Islet of Langerhans (tissue), 1 donor: ENCODE data around the gene ULK4.
"Not testable (repeated sequence)": the region's sequence is repeated elsewhere in the genome, so short reads cannot be mapped to it uniquely, and the experiment has no call there.

Source experiments
- FAIRE-seq: peaks from one replicate; lab custom pipeline; 2011; peaks lifted over from hg19 to GRCh38; lab: Jason Lieb, UNC

The ULK4 gene

DNA sequence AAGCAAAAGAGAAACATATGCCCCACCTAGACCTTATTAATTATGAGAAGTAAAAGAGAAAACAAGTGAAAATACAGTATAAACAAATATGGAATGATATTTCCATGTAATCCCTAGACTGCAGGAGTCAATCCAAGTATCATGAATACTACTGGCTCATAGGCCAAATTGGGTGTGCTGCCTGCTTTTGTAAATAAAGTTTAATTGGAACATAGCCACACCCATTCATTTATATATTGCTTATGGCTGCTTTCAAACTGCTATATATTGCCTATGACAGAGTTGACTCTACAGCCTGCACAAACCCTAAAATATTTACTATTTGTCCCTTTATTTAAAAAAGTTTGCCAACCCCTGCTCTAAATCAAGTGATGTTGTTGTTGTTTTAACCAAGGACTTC is 5.3 kb downstream of the ULK4 start:
- FAIRE-seq, result no peak

GRCh38 chr3:41955192-41955591 is 6.7 kb downstream of the ULK4 start:
- no peak for FAIRE-seq

DNA sequence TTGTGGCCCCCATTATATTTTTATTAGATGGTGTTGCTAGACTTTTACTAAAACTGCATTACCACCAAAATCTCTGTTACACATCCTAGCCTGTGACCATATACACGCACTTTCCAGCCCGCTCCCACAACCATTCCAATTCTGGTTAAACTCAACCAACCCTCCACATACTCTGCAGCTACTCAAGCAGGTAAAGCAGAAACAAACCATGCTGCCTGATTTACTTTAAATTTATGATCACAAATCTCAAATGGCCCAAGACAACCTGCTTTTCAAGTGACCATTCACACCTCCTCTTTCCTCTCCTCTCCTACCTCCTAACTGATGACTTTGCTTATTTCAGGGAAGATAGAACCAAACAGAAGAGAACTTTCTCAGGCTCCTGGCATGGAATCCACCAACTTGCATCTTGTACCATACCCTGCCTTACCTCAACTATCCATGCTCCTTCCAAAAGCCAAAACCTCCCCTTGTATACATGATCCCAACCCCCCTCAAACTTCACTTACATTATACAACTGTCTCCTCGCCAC is 18.5 kb downstream of the ULK4 start:
- FAIRE-seq, result no peak

GRCh38 chr3:41940393-41940792 is 21.5 kb downstream of the ULK4 start:
- FAIRE-seq, result no peak

DNA sequence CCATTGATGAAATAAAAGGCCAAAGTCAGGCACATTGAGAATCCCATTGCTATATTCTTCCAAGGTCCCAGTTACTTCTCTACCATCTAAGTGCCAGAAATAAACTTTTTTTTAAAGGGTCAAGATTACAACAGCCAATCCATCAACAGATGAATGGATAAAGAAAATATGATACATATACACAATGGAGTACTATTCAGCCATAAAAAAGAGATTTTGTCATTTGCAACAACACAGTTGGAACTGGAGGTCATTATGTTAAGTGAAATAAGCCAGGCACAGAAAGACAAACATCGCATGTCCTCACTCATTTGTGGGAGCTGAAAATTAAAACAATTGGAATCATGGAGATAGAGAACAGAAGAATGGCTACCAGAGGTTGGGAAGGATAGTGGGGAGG is 25.5 kb downstream of the ULK4 start:
- no peak for FAIRE-seq

DNA sequence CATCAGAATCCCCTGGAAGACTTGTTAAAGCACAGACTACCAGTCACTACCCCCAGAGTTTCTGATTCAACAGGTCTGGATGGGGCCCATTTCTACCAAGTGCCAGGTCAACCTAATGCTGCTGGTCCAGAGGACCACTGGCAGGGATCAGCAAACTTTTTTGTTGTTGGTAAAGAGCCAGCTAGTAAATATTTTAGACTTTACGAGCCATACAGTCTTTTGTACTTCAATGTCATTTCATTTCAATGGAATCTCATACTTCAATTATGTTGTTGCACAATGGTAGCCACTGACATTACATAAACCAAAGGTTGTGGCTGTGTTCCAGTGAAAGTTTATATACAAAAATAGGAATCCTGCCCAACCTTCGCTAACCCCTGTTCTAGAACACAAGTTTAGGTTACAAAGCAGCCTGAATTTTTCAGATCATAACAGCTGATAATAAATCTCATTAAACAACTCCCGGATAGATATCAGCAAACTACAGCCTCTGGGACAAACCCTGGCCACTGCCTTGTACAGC is 28.7 kb downstream of the ULK4 start:
- no peak for FAIRE-seq

DNA sequence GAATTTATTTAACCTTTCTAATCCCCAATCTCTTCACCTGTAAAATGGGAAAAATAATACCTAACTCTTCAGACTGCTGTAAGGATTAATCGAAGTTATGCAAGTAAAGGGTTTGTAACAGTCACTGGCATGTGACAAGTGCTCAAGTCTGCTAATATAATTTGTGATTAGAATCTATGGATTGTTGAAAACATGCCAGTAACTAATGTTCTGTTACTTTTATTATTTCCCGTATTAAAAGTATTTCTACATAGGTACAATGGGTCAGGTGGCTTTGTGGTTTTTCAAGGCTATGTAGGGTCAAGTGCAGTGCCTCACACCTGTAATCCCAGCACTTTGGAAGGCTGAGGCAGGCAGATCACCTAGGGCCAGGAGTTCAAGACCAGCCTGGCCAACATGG is 29.4 kb downstream of the ULK4 start:
- FAIRE-seq, result no peak

DNA sequence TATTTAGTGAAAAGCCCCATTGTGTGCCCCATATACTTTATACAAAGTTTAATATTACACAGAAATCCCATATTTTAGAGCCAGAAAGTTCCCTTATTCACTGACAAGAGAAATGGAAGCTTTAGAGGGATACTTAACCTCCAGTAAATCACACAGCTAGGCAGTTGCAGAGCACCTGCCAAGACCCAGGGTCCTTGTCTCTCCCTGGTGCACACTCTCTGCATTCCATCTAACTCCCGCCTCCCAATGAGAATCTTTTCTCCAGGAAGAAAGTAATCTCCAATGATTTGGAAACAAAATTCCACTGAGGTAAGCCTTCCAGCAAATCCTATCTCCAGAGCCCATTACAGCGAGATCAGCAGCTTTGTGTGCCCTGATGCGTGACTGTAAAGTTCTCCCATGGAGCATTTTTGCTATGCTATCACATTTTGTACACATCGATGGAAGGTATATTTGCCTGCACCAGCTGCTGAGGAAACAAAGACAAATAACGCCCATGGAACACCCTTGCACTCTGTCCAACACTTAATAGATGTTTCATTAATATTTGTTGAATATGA is 41.4 kb downstream of the ULK4 start:
- no peak for FAIRE-seq

GRCh38 chr3:41915353-41915752 is 46.5 kb downstream of the ULK4 start:
- FAIRE-seq, result peak; percentile 21

DNA sequence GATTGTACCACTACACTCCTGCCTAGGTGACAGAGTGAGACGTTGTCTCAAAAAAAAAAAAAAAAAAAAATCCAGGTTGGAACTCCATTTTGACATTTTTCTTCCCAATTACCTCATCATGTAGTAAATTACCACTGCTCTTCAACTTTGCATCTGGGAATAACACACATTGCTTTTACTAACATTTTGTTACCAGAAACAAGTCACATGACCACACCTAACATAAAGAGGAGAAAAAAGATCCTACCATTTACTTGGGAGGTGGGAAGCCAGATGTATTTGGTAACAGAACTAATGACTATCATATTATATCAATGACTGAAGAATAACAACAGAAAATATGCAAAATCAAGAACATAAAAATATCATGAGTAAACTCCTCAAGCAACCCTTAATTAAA is 49.6 kb downstream of the ULK4 start:
- FAIRE-seq, result no peak

DNA sequence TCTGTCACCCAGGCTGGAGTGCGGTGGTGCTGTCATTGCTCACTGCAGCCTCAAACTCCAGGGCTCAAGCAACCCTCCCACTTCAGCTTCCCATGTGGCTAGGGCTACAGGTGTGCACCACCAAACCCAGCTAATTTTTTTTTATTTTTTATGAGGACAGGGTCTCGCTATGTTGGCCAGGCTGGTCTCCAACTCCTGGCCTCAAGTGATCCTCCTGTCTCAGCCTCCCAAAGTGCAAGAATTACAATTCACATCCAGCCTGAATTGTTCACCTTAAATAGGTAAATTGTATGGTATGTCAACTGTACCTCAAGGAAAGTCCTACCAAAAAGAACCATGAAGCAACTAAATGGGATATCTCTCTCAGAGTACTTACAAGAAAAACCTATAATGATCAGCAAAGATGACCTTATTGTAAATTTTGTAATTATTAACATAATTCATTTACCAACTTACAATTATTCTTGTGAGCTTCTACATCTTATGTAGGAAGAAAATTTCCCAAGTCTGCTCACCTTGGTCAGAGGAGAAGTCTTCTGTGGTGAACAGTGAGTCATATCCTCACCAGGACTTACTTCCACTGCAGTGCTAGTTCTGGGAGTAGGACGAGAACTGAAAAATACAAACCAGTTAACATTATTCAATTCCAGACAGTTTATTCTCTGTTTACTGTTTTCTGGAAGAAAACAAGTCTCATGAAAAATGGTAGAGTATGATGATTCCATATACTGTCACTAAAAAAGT is 54.4 kb downstream of the ULK4 start:
- FAIRE-seq, result peak; percentile 47

DNA sequence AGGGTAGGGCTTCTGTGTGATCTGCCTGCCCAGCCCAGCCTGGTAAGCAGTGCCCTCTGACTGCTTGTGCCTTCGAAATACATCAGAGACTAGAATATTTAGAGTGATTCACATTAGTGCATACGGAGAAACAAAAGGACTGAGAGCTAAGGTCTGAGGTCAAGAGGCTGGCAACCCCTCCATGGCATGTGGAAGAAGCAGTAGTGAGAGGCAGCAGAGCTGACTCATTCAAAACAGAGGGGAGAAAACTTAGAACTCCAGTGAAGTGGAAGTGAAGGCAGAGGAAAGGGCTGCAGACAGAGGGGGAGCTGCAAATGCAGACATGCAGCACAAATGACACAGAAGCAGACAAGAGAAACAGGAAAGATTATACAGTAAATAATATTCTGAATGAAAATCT is 61.6 kb downstream of the ULK4 start:
- no peak for FAIRE-seq

DNA sequence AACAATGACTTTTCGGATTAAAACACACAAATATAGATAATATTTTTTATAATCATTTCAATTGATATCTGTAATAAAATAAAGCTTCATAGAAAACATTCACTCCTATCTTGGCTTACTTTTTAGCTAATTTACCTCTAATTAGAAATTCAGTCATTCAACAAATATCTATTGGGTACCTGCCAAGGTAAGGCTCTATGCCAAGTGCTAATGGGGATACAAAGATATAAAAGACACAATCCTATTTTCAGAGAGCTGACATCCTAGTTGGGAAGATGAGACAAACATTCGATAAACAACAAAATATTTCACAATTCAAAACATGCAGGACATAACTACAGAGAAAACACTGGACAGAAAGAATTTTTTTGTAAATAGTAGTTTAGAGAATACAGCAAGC is 63.3 kb downstream of the ULK4 start:
- peak; percentile 87 for FAIRE-seq

GRCh38 chr3:41893977-41894376 is 67.9 kb downstream of the ULK4 start:
- peak; percentile 97 for FAIRE-seq

DNA sequence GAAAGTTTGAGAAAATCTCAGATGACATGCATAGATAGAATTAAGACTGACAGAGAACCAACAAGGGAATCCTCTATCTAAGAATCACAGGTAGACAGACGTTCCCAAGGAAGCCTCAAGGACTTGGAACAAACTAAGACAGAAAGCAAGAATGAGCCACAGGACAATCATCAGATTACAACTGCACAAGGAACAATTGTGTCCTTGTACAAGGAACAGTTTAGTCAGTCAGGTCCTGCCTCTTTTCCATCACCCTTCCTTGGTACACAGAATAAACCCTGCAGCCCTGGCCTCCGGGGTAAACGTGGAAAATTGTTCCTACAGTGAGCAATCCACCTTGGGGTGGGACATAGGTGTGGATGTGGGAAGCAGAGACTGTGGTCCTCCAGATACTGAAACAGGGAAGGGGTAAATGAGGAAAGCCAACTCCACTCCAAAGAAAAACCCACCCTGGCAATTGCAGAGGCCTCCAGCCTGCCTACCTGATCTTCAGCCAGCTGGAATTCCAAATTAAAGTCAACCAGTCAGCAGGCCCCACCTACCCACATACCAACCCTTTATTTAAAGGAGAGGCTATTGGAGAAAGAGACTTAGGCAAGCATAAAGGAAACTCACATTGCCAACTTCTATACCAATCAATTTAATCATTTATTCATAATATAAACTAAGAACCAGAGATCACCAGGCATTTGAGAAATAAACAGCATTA is 73.4 kb downstream of the ULK4 start:
- no peak for FAIRE-seq

GRCh38 chr3:41882956-41883355 is 78.9 kb downstream of the ULK4 start:
- no peak for FAIRE-seq

- peak; percentile 99 for FAIRE-seq
Measured at GRCh38 chr3:41881233-41881821, 80.6 kb downstream of the ULK4 start.

DNA sequence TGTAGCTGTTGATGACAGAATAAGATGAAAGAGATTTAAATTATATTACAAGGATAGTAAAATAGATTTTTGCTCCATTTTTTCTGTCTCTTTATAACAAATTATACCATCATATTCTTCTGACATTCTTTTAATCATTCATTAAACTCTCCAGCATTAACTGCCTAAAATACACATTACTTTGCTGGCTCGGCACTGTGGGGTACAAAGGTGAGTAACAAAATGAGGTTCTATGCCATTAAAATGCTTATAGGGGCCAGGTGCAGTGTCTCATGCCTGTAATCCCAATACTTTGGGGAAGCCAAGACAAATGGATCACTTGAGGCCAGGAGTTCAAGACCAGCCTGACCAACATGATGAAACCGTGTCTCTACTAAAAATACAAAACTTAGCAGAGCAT is 81.5 kb downstream of the ULK4 start:
- FAIRE-seq, result no peak

GRCh38 chr3:41877741-41878140 is 84.2 kb downstream of the ULK4 start:
- FAIRE-seq, result not testable (repeated sequence)

- no peak for FAIRE-seq
Measured at GRCh38 chr3:41874022-41874421, 87.9 kb downstream of the ULK4 start.

DNA sequence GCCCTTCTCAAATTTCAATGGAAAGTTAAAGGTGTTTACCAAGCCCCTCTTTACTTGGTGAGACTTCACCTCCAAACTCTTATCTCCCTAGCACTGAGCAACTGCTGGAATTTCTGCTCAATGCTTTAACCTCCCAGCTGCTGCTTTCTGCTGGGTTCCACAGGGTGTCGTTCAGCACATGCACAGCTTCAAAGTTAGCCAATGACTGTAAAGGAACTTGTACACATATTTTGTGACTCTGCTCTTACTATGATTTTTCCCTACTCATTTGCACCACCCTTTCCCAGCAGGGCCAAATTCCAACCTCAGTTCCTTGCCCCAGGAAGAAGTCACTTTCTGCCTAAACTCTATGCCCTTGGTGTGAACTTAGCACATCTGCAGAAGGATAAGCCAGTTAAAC is 89.7 kb downstream of the ULK4 start:
- FAIRE-seq, result no peak

DNA sequence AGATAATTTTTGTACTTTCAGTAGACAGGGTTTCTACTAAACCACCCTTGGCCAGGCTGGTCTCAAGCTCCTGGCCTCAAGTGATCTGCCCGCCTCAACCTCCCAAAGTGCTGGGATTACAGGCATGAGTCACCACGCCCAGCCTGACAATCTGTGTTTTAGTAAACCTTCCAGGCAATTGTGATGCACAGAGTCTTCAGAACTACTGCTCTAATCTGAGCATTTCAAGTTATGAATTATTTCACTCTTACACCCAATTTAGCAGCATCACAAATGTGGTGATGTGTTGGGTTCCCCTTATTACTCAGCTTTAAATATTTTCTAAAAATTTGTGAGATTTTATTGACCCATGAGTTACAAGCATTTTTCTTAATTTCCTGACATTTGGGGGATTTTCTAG is 94.4 kb downstream of the ULK4 start:
- no peak for FAIRE-seq

GRCh38 chr3:41866298-41866697 is 95.6 kb downstream of the ULK4 start:
- FAIRE-seq, result no peak
